GM20000 (cell line): ENCODE data around the gene LMOD3.

Experiments used
- DNase-seq: peaks from one replicate; pipeline ENCODE4 v3.0.0; 2012; ENCODE audit warnings: low spot score
- CTCF ChIP-seq: IDR thresholded peaks from 2 replicates; pipeline ENCODE4 v1.5.1; 2012; ENCODE audit warnings: mild to moderate bottlenecking, control low read depth; ENCODE audit errors: extremely low read depth, missing control alignments

The LMOD3 gene

GRCh38 chr3:69116897-69117296 is 5.5 kb downstream of the LMOD3 start:
- no peak for DNase-seq
- no peak for TF ChIP-seq CTCF

GRCh38 chr3:69116162-69116561 is 6.2 kb downstream of the LMOD3 start:
- DNase-seq: no peak

GRCh38 chr3:69115731-69116130 is 6.7 kb downstream of the LMOD3 start:
- no peak for TF ChIP-seq CTCF
- no peak for DNase-seq

More at GRCh38 chr3:69116162-69116561, 6.2 kb downstream of the LMOD3 start:
- TF ChIP-seq CTCF: no peak

- TF ChIP-seq CTCF: no peak
Measured at GRCh38 chr3:69113536-69113935, 8.9 kb downstream of the LMOD3 start.

GRCh38 chr3:69110941-69111546 is 11.4 kb downstream of the LMOD3 start:
- DNase-seq: no peak
- TF ChIP-seq CTCF: no peak

More at GRCh38 chr3:69113536-69113935, 8.9 kb downstream of the LMOD3 start:
- DNase-seq: no peak

- no peak for DNase-seq
- no peak for TF ChIP-seq CTCF
Measured at GRCh38 chr3:69108811-69109210, 13.6 kb downstream of the LMOD3 start.

- TF ChIP-seq CTCF: no peak
- no peak for DNase-seq
Measured at GRCh38 chr3:69107841-69108240, 14.6 kb downstream of the LMOD3 start.
